GM21576 (cell line): ENCODE results near the gene CTU1.
A peak's percentile ranks its signal among the peaks of the same experiment; 100 is the strongest.
"Not testable (repeated sequence)": the region's sequence is repeated elsewhere in the genome, so short reads cannot be mapped to it uniquely, and the experiment has no call there.

Experiments used
- ATAC-seq: cut with Tn5 transposase; IDR thresholded peaks from one replicate; pipeline ENCODE4 v1.9.1; 2021; ENCODE audit warnings: mild to moderate bottlenecking, moderate library complexity; ENCODE audit not compliant: unreplicated experiment

CTU1 gene

DNA sequence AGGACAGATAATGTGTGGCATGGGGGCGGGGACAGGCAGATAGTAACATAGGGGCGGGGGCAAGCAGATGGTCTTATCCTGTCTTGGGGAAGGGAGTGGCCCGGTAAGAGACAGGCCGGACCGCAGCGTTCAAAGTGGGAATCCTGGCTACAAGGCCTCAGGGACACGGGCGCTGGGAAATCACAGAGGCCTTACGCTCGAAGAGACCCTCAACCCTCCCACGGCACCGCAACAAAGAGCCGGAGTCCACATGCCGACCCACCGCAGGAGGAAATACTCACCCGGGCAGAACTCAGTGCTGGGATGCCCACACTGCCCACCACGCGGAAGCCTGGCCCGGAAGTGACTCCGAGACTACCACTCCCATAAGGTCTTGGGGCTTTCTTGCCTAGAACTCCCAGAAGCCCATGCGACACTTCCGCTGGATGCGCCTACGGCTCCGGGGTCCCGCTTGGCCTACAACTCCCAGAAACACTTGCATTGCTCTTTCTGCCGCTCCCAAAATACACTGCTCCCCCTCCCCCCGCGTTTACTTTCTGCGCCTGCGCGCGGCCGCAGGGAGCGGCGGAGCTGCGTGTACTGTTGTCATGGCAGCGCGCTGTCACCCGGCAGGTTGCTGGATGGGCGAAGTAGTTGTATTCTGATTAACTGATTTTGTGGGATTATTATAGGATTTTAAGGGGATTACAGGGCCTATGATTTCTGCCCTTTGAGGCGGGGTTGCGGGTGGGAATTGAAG is at the start of gene CTU1:
CTU1 (minus strand) TSS at position 344 of the 739 bp plus-strand sequence. CDS start 3,840 bp downstream, outside the sequence.
- peak; percentile 92 for ATAC-seq

DNA sequence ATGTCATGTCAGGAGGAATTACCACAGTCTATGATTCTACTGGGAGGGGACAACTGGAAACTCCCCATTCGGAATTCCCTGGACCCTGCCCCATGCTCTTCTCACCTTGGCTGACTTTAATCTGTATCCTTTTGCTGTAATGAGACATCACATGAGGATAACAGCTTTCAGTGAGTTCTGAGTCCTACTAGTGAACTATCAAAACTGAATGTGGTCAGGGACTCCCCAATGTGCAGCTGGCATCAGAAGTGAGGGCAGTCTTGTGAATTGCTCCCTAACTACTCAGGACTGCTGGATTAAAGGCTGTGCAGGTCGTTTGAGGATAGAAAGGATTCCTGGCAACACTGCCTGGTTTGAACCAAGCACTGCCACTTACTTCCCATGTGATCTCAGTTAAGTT is 49.1 kb upstream of the CTU1 start:
- no peak for ATAC-seq

DNA sequence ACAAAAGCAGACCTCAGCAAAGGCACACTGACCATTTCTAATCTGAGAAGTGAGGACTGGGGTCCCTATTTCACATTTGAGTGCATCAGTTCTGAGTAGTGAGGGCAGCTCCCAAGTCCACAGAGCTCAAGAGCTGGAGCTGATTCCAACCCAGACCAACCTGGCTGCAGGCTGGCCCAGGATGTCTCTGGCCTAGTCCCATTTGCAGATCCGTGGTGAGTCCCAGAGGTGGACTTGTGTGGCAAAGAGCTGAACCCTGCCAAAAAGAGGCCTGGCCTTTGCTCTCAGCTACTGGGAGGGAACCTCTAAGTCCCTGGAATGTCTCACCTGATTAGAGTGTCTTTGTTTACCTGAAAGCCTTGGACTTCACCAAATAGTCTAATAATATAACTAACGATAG is 48.5 kb upstream of the CTU1 start:
- ATAC-seq, result no peak

DNA sequence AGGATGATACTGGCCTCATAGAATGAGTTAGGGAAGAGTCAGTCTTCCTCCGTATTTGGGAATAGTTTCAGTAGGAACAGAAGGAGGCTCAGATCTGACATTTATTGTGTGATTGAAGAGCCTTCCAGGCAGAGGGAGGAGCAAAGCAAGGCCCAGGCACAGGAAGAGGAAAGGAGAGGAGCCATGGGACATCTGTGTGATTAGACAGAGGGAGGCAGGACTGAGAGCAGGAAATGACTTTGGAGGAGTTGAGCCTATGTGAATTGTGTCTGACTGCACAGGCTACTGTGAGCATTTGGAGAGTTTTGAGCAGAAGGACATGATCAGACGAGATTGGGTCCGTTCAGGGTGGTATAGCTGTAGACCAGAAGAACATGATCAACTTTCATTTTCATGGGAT is 42.4 kb upstream of the CTU1 start:
- no peak for ATAC-seq

DNA sequence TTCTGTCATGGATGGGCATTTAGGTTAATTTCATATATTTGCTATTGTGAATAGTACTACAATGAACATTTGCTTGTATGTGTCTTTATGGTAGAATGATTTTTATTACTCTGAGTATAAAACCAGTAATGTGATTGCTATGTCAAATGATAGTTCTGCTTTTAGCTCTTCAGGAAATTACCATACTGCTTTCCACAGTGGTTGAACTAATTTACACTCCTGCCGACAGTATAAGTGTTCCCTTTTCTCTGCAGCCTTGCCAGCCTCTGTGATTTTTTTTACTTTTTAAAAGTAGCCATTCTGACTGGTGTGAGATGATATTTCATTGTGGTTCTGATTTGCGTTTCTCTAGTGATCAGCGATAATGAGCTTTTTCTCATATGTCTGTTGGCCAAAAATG is 40.4 kb upstream of the CTU1 start:
- no peak for ATAC-seq

DNA sequence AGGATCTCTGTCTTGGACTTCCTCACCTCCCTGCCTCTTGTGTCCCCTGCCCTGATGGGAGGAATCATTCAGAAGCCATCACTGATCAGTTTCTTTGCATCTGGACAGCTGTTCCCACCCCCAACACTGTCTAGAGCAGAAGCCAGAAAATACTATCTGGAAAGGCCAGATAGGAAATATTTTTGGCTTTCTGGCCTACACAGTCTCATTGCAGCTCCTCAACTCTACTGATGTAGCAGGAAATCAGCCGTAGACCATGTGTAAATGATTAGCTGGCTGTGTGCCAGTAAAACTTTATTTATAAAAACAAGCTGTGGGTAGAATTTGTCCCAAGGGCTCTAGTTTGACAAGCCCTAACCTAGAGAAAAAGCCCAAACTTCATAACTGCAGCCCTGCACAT is 39.5 kb upstream of the CTU1 start:
- no peak for ATAC-seq

DNA sequence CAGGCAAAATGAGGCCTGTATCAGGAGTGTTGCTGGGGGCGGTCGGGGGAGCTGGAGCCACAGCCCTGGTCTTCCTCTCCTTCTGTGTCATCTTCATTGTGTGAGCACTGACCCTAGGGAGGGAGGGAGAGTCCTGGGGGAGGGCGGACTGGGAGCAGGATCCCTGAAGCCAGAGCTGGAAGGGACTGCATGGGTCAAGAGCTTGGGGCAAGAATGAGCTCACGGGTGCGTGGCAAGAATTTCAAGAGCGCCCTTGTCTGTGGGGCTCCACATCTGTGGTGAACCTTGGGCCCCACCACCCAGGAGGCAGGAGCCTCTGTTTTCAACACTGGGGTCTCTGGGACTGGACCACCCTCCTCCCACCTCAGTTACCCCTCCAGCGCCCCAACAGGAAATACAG is 38.5 kb upstream of the CTU1 start:
- no peak for ATAC-seq

DNA sequence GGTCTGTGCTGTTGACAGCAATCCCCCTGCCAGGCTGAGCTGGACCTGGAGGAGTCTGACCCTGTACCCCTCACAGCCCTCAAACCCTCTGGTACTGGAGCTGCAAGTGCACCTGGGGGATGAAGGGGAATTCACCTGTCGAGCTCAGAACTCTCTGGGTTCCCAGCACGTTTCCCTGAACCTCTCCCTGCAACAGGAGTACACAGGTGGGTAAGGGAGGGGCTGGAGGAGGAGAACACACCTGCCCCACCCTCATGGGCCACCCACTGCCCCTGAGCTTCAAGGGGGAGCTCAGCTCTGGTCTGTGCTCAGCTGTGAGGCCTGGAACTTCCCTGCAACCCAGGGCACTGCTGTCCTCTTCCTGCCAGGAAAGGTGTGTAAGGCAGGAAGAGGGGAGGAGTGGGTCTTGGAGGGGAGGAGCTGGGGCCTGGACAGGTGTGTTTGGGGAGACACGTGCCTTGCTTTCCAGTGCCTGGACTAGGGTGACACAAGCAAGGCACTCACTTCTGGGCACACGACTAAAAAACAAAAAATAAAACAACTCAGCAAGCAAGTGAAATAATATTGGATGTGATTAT is 37.8 kb upstream of the CTU1 start:
- ATAC-seq, result no peak

DNA sequence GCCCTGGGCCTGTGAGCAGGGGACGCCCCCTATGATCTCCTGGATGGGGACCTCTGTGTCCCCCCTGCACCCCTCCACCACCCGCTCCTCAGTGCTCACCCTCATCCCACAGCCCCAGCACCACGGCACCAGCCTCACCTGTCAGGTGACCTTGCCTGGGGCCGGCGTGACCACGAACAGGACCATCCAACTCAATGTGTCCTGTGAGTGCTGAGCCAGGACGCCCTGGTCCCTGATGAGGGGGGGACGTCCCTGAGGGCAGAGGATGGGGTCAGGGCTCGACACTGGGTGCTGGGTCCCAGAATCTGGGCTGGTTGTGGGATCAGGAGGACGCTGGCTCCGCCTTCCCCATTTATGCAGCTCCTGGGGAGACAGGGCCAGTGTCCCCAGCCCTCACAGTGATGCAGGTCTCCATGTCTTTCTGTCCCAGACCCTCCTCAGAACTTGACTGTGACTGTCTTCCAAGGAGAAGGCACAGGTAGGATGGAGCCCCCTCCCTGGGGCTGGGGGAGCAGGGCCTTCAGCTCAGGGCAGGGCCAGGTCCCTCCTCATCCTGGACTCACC is 36.4 kb upstream of the CTU1 start:
- ATAC-seq, result no peak

DNA sequence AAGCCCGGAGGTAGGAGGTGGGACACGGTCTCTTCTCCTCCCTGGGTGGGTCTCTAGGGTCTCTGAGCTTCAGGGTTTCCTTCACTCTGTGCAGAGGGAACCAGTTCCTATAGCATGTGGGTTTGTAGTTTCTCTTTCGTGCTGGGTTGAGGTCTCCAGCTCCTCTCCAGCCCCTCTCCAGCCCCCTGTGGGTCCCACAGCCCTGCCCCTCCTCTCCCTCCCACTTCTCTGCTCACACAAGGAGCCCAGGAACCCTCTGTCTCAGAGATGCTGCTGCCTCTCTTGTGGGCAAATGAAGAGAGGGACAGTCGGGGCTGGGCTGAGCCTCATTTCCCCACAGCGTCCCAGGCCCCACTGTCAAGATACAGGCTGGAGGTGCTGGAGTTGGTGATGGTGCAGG is 35.3 kb upstream of the CTU1 start:
- ATAC-seq, result no peak

DNA sequence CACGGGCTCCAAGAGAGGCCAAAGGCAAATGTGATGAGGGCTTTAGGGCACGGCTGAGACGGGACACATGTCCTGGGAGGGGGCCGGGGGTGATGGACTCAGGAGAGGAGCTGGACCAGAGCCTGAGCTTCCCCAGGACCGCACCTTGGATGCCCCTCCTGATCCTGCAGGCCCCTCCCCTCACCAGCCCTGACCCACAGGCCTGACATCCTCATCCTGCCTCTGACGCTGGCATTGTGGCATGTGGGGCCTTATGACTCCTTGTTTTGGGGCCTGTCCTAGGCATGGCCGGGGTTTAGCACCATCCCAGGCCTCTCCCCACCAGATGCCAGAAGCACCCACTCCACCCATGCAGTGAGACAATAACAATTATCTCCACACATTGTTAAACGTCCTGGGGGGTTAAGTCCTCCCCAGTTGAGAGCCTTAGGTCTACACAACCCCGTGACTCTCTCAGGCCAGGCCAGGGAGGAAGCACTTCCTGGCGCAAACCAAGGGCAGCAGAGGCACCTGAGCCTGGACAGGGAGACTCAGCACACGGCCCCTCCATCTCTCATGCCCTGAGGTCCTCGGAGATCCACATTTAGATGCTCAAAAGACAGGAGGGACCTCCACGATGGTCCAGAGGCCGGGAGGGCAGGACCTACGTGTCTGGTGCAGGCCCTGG is 34.7 kb upstream of the CTU1 start:
- ATAC-seq, result not testable (repeated sequence)

DNA sequence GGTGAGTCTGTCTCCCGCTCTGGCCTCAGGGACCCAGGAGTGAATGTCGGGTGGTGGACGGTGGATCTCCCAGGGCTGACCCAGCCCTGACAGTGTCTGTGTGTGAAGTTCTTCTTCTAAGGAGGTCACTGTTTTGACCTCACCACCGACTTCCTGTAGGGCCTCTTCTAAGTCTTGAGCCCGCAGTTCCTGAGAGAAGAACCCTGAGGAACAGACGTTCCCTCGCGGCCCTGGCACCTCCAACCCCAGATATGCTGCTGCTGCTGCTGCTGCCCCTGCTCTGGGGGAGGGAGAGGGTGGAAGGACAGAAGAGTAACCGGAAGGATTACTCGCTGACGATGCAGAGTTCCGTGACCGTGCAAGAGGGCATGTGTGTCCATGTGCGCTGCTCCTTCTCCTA is 33.9 kb upstream of the CTU1 start, which contains the start of gene SIGLEC7:
SIGLEC7 (plus strand) TSS at position 183 of the 400 bp plus-strand sequence; CDS start at position 252, 69 bp downstream.
- no peak for ATAC-seq

DNA sequence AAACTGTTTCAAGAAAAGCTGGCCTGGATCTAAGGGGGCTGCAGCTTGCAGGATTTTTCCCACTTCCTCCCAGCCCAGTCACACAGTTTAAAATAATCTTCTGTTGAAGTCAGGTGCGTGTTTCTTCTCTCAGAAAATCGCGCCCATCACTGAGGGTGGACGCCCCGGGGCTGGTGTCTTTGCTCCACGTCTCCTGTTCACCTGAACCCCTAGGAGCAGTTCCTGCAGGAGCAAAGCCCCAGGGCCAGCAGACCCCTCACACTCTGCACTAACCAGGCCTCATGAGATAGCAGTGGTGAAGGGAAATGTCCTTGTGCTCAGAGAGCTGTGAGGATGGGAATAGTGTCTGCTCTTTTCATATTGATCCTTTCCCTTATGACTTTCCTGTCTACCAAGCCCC is 33.0 kb upstream of the CTU1 start:
- ATAC-seq, result no peak

DNA sequence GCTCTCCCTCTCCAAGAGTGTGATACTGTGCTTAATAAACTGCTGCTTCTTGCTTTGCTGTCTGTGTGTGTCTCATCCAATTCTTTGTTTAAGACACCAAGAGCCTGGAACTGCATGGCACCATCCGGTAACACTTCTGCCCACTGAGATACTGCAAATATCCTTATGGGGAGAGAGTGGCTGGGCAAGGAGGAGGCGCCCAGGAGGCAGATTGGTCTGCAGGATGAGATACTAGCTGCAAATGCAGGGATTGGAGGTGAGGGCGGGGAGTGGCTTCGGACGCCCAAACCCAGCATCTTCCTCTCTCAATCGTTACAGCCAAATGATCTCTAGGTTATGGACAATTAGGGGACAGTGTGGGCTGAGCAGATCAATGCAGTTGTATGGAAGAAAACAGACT is 32.2 kb upstream of the CTU1 start:
- no peak for ATAC-seq

DNA sequence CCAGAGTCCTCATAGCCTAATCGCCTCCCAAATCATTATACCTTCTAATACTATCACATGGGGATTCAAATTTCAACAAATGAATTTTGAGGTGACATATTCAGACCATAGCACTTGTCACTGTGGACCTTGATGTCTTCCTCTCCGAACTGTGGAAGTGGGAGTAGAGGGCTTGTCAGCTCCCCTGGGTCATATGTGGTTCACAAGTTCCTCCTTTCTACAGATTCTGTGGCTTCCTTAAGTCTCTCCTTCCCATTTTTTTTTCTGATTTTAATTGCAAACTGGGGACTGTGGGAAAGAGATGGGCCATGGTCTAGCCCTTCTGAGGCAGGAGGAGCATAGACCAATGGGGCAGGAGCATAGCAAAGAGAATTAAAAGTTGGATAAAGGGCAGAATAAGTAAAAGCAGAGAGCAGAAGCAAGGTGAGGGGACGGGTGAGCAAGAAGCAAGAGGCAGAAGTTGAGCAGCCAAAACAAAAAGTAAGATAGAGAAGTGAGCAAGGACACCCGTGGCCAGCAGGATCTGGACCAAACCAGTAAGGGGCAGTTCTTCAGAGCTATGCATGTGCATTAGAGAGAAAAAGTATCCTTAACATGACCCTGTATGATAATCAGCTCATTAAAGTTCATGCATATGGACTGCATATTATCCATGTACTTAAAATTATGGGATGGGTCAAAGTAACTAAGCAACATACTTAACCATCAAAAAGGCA is 31.2 kb upstream of the CTU1 start:
- ATAC-seq, result no peak

DNA sequence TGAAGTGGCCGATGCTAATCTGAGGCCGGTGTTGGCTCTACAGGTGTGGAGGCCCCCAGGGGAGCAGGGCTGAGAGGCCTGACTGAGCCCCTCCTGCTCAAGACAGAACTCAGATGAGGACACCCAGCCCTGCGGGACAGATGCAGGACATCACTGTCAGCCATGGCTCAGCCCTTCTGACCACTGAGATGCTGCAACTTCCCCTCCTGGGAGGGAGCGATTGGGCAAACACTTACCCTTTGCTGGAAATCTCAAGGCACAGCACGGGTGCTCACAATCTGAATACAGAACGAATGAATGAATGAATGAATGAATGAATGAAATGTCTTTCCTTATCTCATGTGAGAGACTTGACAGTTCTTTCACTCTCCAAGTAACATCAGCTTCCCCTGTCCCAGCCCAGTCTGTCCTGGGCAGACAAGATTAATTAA is 30.4 kb upstream of the CTU1 start:
- ATAC-seq, result no peak

DNA sequence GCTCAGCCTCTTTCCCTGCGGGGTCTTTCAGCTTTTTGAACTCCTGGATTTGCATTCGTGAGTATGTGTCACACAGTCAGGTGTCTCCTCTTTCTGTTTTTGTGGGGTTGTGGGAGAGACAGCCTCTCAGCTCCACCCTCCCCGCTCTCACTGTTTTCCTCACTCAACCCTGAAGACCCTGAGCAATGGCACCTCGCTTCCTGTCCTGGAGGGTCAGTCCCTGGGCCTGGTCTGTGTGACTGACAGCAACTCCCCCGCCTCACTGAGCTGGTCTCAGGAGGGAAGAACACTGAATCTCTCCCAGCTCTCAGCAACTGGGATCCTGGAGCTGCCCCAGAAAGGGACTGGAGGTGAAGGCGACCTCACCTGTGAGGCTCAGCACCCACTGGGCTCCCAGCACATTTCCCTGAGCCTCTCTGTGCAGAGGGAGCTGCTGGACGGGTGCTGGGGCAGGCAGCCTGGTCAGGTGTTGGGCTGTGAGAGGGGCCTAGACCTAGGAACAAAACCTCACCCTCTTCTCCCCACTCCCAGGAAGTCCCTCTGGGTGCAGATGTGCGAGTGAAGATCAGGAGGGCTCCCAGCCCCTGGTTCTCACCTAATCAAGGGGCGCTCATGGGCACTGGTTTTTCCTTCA is 29.7 kb upstream of the CTU1 start:
- no peak for ATAC-seq

DNA sequence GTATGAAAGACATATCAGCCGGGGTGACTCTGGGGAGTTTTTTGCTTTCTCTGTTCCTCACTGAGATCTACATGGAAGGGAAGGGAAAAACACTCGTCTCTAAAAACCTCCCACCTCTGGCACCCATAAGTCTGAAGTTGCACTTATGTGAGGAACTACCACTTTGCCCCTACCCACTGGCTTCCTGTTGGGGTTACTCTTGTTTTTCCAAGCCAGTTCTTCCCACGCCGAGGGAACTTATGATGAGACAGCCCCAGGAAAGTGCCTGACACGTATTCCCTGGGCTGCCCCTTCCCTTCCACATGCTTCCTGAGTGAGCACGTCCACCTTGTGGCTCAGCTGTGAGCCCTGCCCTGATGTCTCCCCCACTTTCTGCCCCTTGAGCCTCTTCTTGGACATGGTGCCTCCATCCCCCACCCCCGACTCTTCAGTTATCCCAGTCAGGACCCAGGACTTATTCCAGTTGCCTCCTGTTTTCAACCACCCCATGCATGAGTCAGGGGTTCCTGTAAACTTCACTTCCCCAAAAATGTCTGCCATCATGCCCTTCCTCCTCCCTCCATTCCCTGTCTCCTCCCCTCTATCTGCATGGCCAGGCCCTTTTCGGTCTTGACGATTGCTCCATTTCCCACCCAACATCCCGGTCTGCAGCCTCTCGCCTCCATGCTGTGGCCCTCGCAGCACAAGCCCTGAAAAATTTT is 28.8 kb upstream of the CTU1 start:
- no peak for ATAC-seq

DNA sequence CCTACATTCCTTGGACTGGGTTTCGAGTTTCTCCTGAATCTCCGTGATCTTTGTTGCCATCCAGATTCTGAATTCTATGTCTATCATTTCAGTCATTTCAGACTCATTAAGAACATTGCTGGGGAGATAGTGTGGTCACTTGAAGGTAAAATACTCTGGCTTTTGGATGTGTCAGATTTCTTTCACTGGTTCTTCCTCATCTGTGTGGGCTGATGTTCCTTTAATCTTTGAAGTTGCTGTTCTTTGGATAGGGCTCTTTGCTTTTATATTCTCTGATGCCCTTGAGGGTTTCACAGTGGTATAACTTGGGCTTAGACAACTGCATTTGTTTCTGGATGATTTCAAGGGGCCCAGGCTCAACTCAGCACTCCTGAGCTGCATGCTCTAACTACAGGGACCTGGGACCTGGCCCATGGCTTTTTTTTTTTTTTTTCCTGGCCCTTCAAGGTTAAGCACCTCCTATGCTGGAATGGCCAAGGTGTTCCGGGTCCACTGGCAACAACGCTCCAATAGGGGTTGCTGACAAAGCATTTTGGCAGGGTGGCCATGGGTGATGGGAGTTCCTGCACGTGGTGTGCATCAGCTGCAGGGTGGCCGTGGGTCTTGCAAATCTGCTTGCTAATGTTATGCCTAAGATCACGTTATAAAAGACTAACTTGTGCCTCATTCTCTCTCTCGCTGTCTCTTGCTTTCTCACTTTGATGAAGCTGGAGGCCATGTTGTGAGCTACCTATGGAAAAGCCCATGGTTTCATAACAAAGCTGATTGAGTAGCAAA is 28.0 kb upstream of the CTU1 start:
- no peak for ATAC-seq
